ENCODE results near the gene VGLL4. TPM values are rescaled to one million over a fixed set of nuclear protein-coding genes. Genes with fewer than 3 reads are reported as not detected.
A peak's percentile ranks its signal among the peaks of the same experiment; 100 is the strongest.

The VGLL4 gene
- total RNA-seq, 3 donors from 2014 or later, result 26.0 to 30.0 (median 28.5) TPM

GRCh38 chr3:11610700-11611275 is 32.9 kb downstream of the VGLL4 start:
- ATAC-seq (no peak), DNase-seq (no peak)
- peaks cover 7% of the 10 kb centered on the region for H3K36me3 Mint-ChIP-seq (ENCODE audit: insufficient read depth)
- H3K4me1 Mint-ChIP-seq (ENCODE audit: low read depth), result peaks cover 47% of the 10 kb centered on the region
- no peaks in the 10 kb centered on the region for H3K9me3 Mint-ChIP-seq
- no peak overlapping the region for H3K4me3 Mint-ChIP-seq
- H3K27me3 Mint-ChIP-seq (ENCODE audit: low read depth), result no peaks in the 10 kb centered on the region

DNA sequence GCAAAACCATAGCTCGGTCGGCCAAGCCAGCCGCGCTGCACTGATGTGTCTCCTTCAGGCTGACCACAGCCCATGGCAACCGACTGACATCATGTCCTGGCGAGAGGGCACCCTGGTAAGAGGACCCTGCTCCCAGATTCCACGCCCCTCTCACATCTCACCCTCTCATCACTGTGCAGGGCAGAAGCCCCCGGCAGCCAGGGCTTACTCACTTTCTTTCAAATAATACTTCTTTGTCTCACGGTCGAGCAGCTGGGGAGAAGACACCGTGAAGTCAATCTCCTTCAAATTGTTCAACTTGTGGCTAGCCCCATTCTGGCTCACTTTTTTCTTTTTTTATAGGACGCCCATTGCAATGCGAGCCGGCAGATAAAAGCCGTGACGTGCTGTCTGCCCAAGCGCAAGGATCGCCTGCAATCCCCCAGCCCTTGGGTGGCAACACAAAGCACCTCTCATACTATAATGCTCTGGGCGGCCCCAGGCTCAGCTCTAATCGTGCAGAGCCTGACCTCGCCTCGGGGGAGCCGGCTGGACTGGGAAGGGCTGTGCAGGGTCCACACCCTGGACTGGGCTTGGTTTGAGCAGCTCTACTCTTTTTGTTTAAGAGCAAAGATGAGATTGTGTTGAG is 33.6 kb downstream of the VGLL4 start:
- Mint-ChIP-seq H3K36me3 (ENCODE audit: insufficient read depth) (peaks cover 11% of the 10 kb centered on the region), H3K9me3 (no peaks in the 10 kb centered on the region), H3K4me3 (no peak overlapping the region), H3K27me3 (ENCODE audit: low read depth) (no peaks in the 10 kb centered on the region), H3K4me1 (ENCODE audit: low read depth) (peaks cover 50% of the 10 kb centered on the region)
- no peak for DNase-seq
- no peak for ATAC-seq

GRCh38 chr3:11609481-11609880 is 34.2 kb downstream of the VGLL4 start:
- H3K27me3 Mint-ChIP-seq (ENCODE audit: low read depth), result no peaks in the 10 kb centered on the region
- DNase-seq (no peak), ATAC-seq (no peak)
- H3K4me3 Mint-ChIP-seq, result no peak overlapping the region
- peaks cover 11% of the 10 kb centered on the region for H3K36me3 Mint-ChIP-seq (ENCODE audit: insufficient read depth)
- peaks cover 47% of the 10 kb centered on the region for H3K4me1 Mint-ChIP-seq (ENCODE audit: low read depth)
- no peaks in the 10 kb centered on the region for H3K9me3 Mint-ChIP-seq

- ATAC-seq, result no peak
- H3K27me3 Mint-ChIP-seq (ENCODE audit: low read depth), result no peaks in the 10 kb centered on the region
- DNase-seq, result no peak
- H3K36me3 Mint-ChIP-seq (ENCODE audit: insufficient read depth), result peaks cover 8% of the 10 kb centered on the region
- peaks cover 43% of the 10 kb centered on the region for H3K4me1 Mint-ChIP-seq (ENCODE audit: low read depth)
- H3K9me3 Mint-ChIP-seq, result no peaks in the 10 kb centered on the region
- no peak overlapping the region for H3K4me3 Mint-ChIP-seq
Observed at GRCh38 chr3:11607816-11608215, 35.9 kb downstream of the VGLL4 start.

- Mint-ChIP-seq H3K4me1 (ENCODE audit: low read depth) (peaks cover 40% of the 10 kb centered on the region), H3K4me3 (no peak overlapping the region)
Observed at GRCh38 chr3:11606865-11607440, 36.8 kb downstream of the VGLL4 start.

GRCh38 chr3:11606090-11606784 is 37.5 kb downstream of the VGLL4 start:
- Mint-ChIP-seq H3K4me3 (no peak overlapping the region), H3K36me3 (ENCODE audit: insufficient read depth) (peaks cover 10% of the 10 kb centered on the region), H3K9me3 (no peaks in the 10 kb centered on the region), H3K27me3 (ENCODE audit: low read depth) (no peaks in the 10 kb centered on the region), H3K4me1 (ENCODE audit: low read depth) (peaks cover 38% of the 10 kb centered on the region)
- ATAC-seq (no peak), DNase-seq (no peak)

More at GRCh38 chr3:11606865-11607440, 36.8 kb downstream of the VGLL4 start:
- no peaks in the 10 kb centered on the region for H3K9me3 Mint-ChIP-seq
- peaks cover 6% of the 10 kb centered on the region for H3K36me3 Mint-ChIP-seq (ENCODE audit: insufficient read depth)
- ATAC-seq, result no peak
- DNase-seq, result no peak
- H3K27me3 Mint-ChIP-seq (ENCODE audit: low read depth), result no peaks in the 10 kb centered on the region

DNA sequence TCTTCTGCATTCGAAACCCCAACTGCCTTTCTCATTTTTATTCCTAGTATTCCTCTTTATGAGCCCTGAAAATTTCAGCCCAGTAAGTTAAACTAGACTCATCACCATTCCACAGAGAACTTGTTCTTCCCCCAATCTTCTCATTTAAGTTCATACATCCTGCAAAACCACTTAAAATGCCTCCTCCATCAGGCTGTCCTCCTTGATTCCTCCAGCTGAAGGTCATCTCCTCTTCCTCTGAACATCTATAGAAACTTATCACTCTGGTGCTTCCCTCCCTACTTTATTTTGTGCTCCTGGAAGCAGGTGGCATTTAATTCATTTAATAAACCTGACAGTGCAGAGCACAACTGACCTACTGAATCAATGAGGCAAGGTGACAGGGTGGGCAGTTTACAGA is 38.3 kb downstream of the VGLL4 start:
- no peaks in the 10 kb centered on the region for H3K27me3 Mint-ChIP-seq (ENCODE audit: low read depth)
- H3K4me1 Mint-ChIP-seq (ENCODE audit: low read depth), result peaks cover 31% of the 10 kb centered on the region
- ATAC-seq, result no peak
- H3K4me3 Mint-ChIP-seq, result no peak overlapping the region
- no peaks in the 10 kb centered on the region for H3K9me3 Mint-ChIP-seq
- peaks cover 18% of the 10 kb centered on the region for H3K36me3 Mint-ChIP-seq (ENCODE audit: insufficient read depth)
- no peak for DNase-seq

- Mint-ChIP-seq H3K4me1 (ENCODE audit: low read depth) (peaks cover 22% of the 10 kb centered on the region), H3K9me3 (no peaks in the 10 kb centered on the region)
Observed at GRCh38 chr3:11604139-11604892, 39.4 kb downstream of the VGLL4 start.

GRCh38 chr3:11603628-11604027 is 40.1 kb downstream of the VGLL4 start:
- no peak for DNase-seq
- H3K36me3 Mint-ChIP-seq (ENCODE audit: insufficient read depth), result peaks cover 26% of the 10 kb centered on the region
- peaks cover 19% of the 10 kb centered on the region for H3K4me1 Mint-ChIP-seq (ENCODE audit: low read depth)
- no peak overlapping the region for H3K4me3 Mint-ChIP-seq
- H3K27me3 Mint-ChIP-seq (ENCODE audit: low read depth), result no peaks in the 10 kb centered on the region
- ATAC-seq, result no peak
- no peaks in the 10 kb centered on the region for H3K9me3 Mint-ChIP-seq

More at GRCh38 chr3:11604139-11604892, 39.4 kb downstream of the VGLL4 start:
- DNase-seq (no peak), ATAC-seq (no peak)
- Mint-ChIP-seq H3K36me3 (ENCODE audit: insufficient read depth) (peaks cover 24% of the 10 kb centered on the region), H3K27me3 (ENCODE audit: low read depth) (no peaks in the 10 kb centered on the region), H3K4me3 (no peak overlapping the region)

DNA sequence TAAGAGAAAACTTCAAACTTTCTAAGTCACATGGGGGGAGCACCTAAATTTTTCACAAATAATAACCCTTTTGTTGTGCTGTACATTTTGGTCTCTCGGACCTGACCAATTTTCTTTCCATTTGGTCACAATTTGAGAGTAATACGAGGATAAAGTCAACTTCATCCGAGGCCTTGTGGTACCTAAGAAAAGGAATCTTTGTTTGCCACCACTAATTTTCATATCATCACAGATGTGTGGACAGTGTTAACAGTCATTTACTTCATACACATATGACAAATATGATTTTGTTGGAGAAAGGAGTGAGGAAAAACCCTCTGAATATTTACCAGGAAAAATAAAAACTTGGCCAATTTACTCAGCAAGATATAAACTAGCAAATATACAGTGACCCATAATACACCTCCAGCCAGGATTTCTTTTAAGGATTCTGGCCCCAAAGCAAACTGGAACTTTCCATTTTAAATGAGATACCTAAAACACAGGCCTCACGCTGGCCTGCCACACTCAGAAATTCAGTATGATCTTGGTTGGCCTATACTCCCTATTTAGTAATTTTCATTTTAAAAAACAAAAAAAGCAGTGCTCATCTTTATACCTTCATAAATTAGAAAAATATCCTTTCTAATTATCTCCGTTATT is 40.7 kb downstream of the VGLL4 start:
- DNase-seq (no peak), ATAC-seq (no peak)
- Mint-ChIP-seq H3K9me3 (no peaks in the 10 kb centered on the region), H3K4me1 (ENCODE audit: low read depth) (peaks cover 16% of the 10 kb centered on the region), H3K36me3 (ENCODE audit: insufficient read depth) (peaks cover 30% of the 10 kb centered on the region), H3K4me3 (no peak overlapping the region), H3K27me3 (ENCODE audit: low read depth) (no peaks in the 10 kb centered on the region)

DNA sequence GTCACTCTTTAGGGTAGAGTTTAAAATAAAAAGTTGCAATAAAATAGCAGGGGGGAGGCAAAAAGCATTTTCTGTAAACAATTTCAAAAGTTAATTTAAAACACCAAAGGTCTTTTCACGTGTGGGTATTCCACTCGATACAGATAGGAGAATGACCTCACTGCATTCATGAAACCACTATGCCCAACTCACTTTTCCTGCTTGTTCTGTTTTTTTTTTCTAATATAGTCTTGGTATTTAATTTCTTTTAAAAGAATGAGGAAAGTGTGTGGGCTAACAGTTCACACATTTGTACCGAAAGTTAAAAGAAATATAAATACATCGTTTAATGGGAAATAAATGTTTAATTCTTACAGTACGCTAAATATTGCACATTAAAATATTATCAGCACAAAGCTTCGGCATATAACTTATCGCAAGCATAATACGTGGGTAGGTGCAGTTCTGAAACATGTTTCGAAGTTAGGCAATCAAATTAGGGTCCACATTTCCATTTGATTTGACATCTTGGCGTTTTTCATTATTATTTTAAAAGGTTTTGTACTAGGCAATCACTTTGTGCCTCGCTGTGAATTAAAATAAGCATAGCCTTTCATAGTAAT is 41.4 kb downstream of the VGLL4 start:
- Mint-ChIP-seq H3K27me3 (ENCODE audit: low read depth) (no peaks in the 10 kb centered on the region), H3K4me3 (no peak overlapping the region), H3K9me3 (no peaks in the 10 kb centered on the region), H3K4me1 (ENCODE audit: low read depth) (peaks cover 16% of the 10 kb centered on the region), H3K36me3 (ENCODE audit: insufficient read depth) (peaks cover 35% of the 10 kb centered on the region)
- no peak for DNase-seq
- no peak for ATAC-seq

GRCh38 chr3:11601446-11602238 is 42.1 kb downstream of the VGLL4 start:
- no peaks in the 10 kb centered on the region for H3K27me3 Mint-ChIP-seq (ENCODE audit: low read depth)
- ATAC-seq (peak; percentile 70 to 96), DNase-seq (no peak)
- H3K4me3 Mint-ChIP-seq, result no peak overlapping the region
- peaks cover 39% of the 10 kb centered on the region for H3K36me3 Mint-ChIP-seq (ENCODE audit: insufficient read depth)
- H3K9me3 Mint-ChIP-seq, result peaks cover 3% of the 10 kb centered on the region
- H3K4me1 Mint-ChIP-seq (ENCODE audit: low read depth), result peaks cover 10% of the 10 kb centered on the region

All from activated T-cell treated with anti-CD3 and anti-CD28 coated beads, Interleukin-2, amount 50 U/mL, for 4 hours (primary cell).